ENCODE results near the gene ZNF398. TPM values are rescaled to one million over a fixed set of nuclear protein-coding genes. Genes with fewer than 3 reads are reported as not detected.

The ZNF398 gene
- total RNA-seq, 1 experiment from 2014 or later, result 62.1 TPM

DNA sequence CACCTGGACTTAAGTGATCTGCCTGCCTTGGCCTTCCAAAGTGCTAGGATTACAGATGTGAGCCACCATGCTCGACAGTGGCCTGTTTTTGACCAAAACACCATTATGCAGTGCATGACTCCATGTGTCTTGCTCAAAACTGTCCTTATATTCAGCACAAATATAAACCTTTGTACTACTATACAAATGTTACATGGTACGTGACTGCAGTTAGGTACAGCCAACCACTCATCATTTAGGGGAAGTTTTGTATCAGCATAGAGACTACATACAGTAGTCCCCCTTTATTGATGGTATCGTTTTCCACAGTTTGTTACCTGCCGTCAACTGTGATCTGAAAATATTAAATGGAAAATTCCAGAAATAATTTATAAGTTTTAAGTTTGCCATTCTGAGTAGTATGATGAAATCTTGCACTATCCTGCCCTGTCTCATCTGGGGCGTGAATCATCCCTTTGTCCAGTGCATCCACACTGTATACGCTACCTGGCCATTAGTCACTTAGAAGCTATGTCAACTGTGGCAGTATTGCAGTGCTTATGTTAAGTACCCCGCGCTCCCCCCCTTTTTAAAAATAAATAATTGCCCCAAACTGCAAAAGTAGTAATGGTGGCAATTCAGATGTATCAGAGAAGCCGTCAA is 24.8 kb downstream of the ZNF398 start:
- no peaks in the 10 kb centered on the region for H3K79me1 ChIP-seq (ENCODE audit: insufficient read depth, low read depth, low read length, poor library complexity, severe bottlenecking)
- no peak overlapping the region for H3K4me2 ChIP-seq (ENCODE audit: insufficient read depth, insufficient read length, low read length)
- no peak overlapping the region for H3K56ac ChIP-seq (ENCODE audit: insufficient read length, low read depth, low read length)
- H3K4me3 Mint-ChIP-seq, result no peak overlapping the region
- no peak overlapping the region for H2BK20ac ChIP-seq (ENCODE audit: low read depth, low read length, poor library complexity, severe bottlenecking)
- H3K27me3 Mint-ChIP-seq (ENCODE audit: low read depth), result no peaks in the 10 kb centered on the region
- no peak overlapping the region for H3K23ac ChIP-seq (ENCODE audit: insufficient read length, low read depth, low read length)
- H3K9ac ChIP-seq (ENCODE audit: extremely low read depth, insufficient read length, low read length), result no peak overlapping the region
- no peak overlapping the region for H3K4ac ChIP-seq (ENCODE audit: low read depth, low read length)
- TF ChIP-seq, protein P1, sequence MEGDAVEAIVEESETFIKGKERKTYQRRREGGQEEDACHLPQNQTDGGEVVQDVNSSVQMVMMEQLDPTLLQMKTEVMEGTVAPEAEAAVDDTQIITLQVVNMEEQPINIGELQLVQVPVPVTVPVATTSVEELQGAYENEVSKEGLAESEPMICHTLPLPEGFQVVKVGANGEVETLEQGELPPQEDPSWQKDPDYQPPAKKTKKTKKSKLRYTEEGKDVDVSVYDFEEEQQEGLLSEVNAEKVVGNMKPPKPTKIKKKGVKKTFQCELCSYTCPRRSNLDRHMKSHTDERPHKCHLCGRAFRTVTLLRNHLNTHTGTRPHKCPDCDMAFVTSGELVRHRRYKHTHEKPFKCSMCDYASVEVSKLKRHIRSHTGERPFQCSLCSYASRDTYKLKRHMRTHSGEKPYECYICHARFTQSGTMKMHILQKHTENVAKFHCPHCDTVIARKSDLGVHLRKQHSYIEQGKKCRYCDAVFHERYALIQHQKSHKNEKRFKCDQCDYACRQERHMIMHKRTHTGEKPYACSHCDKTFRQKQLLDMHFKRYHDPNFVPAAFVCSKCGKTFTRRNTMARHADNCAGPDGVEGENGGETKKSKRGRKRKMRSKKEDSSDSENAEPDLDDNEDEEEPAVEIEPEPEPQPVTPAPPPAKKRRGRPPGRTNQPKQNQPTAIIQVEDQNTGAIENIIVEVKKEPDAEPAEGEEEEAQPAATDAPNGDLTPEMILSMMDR (conservative IDR thresholded peaks at IDR 0.05), result no peak
- peak overlapping the region in 2 of 3 experiments; percentile 21 to 72; a peak in 1 of 7 replicates for H3K27ac Mint-ChIP-seq
- H3K9me3 Mint-ChIP-seq, result no peaks in the 10 kb centered on the region
- H3K4me1 Mint-ChIP-seq, result no peaks in the 10 kb centered on the region
- H2BK15ac ChIP-seq (ENCODE audit: low read depth, low read length), result no peak overlapping the region
- WGBS (ENCODE audit: extremely low coverage, insufficient read length, low lambda C conversion rate), result no CpG with 5 or more reads among the region's 9 CpGs
- no peaks in the 10 kb centered on the region for H3K79me2 ChIP-seq (ENCODE audit: insufficient read depth, low read length)
- no peaks in the 10 kb centered on the region for H3K27me3 ChIP-seq (ENCODE audit: insufficient read depth, low read length)
- no peaks in the 10 kb centered on the region for H3K4me1 ChIP-seq (ENCODE audit: insufficient read depth, low read length)
- H3K36me3 Mint-ChIP-seq (ENCODE audit: insufficient read depth in 1 of 3, low read depth in 3 of 3), result peaks cover 52 to 95% (median 56%) of the 10 kb centered on the region in 3 experiments; a peak in 6 of 7 replicates
- H3K18ac ChIP-seq (ENCODE audit: insufficient read length, low read depth, low read length), result no peak overlapping the region
- no peaks in the 10 kb centered on the region for H4K20me1 ChIP-seq (ENCODE audit: control insufficient read depth, insufficient read depth, insufficient read length)
- H3K23me2 ChIP-seq (ENCODE audit: insufficient read length, low read depth, low read length, poor library complexity, severe bottlenecking), result no peaks in the 10 kb centered on the region
- H2BK120ac ChIP-seq (ENCODE audit: low read depth, low read length, poor library complexity, severe bottlenecking), result no peak overlapping the region
- H2BK12ac ChIP-seq (ENCODE audit: insufficient read length, low read depth, low read length), result no peak overlapping the region
- H3K9me3 ChIP-seq (ENCODE audit: control insufficient read depth, low read depth, low read length), result no peaks in the 10 kb centered on the region
- no peak overlapping the region for H3T11ph ChIP-seq (ENCODE audit: low read length)
- no peak overlapping the region for H4K8ac ChIP-seq (replicated peaks; ENCODE audit: insufficient read length, low read depth, low read length)
- no peak overlapping the region for H3K27ac ChIP-seq (ENCODE audit: insufficient read length, low read depth, low read length)
- no peak overlapping the region for H3K14ac ChIP-seq (ENCODE audit: insufficient read depth, low read length)
- no peak overlapping the region for H4K91ac ChIP-seq (ENCODE audit: insufficient read length, low read depth, low read length)
- H2AK5ac ChIP-seq (ENCODE audit: insufficient read length, low read length), result no peak overlapping the region
- no peak overlapping the region for H4K5ac ChIP-seq (ENCODE audit: insufficient read length, low read depth, low read length)
- H2BK5ac ChIP-seq (ENCODE audit: insufficient read length, low read length), result no peak overlapping the region
- DNase-seq, result no peak
- H2AFZ ChIP-seq (ENCODE audit: low read length), result no peak overlapping the region

Data from H9 (cell line).